NCI-H2196 (cell line): ENCODE results near the gene ZNRF2.
"Not testable (repeated sequence)": the region's sequence is repeated elsewhere in the genome, so short reads cannot be mapped to it uniquely, and the experiment has no call there.

Source experiments
- DNase-seq: peaks from one replicate; lab custom pipeline; 2025; ENCODE audit not compliant: unreplicated experiment; lab: John Stamatoyannopoulos, UW

ZNRF2 gene

DNA sequence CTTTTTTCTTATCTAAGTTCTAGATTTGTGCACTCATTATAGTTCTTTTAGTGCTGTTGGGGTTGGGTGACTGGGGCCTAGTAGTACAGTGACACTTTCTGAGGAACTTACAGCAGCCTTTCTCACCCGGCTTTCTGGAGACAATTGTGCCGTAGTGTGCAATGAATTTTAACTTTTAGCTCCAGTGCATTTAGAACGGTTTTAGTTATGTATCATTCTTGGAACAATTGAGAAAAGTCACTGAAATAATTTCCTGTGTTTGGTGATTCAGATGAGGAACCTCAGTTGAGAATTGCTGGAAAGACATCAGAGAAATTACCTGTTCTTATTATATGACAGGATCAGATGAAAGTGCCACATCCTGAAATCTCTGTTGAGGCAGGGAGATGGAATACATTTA is 3.2 kb downstream of the ZNRF2 start:
- DNase-seq: not testable (repeated sequence)

DNA sequence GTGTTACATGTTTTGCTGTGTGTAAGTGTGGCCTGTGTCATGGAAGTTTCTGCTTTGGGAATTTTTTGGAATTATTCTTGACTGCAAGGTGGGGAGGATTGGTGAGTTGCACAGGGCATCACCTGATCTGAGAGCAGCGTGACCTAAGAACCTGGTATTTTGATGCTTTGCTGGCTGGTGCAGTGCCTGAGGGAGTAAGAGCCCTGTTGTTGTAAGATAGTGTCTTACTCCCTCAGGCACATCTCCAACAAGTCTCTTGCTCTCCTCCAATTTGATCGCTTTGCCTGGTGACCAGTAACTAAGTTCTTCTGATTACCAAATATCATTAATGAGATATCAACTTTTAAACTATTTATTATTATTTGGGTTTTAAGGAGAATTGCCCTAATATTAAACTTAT is 5.2 kb downstream of the ZNRF2 start:
- DNase-seq: not testable (repeated sequence)

DNA sequence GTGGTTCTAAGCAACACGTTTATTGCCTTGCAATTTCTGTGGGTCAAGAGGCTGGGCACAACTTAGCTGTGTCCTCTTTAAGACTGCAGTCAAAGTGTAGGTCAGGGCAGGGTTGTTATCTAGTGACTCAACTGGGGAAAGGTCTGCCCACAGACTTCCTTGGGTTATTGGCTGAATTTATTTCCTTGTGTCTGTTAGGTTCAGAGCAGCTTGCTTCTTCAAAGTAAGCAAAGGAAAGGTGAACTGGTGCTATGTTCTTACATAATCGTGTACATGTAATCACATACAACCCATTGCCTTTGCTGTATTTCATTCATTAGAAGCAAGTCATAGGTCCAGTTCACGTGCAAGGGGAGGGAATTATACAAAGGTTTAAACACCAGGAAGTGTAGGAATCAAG is 5.9 kb downstream of the ZNRF2 start:
- not testable (repeated sequence) for DNase-seq

DNA sequence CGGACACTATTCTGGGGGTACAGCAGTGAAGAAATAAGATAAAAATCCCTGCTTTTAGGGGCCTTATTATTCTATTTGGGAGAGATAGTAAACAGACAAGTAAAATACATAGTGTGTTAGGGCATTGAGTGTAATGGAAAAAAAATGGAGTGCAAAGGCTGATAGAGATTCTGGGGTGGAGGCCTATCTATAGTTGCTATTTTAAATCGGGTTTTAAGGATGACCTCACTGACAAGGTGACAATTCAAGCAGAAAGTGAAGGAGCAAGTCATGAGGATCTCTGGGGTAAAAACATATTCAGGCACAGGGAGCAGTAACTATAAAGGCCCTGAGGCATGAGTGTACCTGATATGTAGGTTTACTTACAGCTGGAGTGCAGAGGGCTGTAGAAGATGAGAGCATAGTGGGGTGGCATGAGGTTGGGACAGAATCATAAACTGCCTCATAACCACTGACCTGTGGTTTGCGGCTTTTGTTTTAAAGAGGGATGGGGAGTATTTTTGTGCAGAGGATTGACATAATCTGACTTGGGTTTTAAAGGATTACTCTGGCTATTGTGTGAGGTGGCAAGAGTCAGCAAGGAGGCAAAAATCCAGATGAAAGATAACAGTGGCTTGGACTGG is 8.1 kb downstream of the ZNRF2 start:
- not testable (repeated sequence) for DNase-seq

DNA sequence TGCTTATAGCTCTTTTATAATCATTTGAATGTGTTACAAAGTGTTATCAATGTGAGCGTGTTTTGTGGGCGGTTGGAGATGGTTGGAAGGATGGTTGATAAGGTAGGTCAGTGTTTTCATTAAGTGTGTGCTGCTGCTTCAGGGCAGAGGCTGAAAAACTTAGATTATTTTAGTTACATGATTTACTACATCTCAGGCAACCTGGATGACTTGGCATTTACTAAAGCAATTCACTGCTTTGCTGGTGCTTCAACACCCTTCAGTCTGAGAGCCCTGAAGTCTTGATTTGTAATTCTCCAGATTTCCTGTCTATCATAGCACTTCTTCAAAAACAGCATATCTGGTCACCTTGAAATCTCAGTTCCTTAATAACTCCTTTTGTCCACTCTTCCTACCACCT is 11.9 kb downstream of the ZNRF2 start:
- DNase-seq: not testable (repeated sequence)

DNA sequence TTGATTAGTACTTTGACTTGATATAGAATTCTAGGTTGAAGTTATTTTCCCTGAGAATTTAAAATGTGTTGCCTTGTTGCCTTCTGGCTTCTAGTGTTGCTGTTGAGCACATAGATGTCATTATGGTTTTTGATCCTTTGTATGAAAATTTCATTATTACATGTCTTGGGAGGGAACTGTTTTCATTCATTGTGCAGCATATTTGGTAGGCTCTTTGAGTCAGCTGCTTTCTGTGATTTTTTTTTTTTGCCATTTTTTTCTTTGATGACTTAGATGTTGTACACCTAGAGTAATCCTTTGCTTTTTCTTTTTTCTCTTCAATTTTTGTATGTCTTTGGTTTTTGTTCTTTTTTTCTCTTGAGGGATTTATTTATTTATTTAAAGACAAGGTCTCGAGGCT is 13.1 kb downstream of the ZNRF2 start:
- not testable (repeated sequence) for DNase-seq

DNA sequence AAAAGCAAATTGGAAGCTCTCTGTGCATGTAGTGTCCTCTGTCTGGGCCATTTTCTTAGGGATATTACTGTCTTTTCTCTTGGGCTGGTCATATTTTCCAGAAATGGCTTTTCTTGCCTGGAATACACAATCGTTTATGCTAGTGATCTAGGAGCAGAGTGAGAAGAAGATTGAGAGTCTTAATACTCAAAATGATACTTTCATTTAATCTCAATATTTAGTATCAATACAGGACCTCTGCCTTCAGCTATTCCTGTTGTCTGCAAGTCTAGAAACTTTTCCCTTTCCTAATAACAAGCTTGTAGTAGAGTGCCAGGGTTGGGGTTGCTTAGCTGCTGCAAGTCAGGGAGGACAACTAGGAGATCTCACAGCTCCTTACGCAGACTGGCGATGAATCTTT is 14.0 kb downstream of the ZNRF2 start:
- not testable (repeated sequence) for DNase-seq

DNA sequence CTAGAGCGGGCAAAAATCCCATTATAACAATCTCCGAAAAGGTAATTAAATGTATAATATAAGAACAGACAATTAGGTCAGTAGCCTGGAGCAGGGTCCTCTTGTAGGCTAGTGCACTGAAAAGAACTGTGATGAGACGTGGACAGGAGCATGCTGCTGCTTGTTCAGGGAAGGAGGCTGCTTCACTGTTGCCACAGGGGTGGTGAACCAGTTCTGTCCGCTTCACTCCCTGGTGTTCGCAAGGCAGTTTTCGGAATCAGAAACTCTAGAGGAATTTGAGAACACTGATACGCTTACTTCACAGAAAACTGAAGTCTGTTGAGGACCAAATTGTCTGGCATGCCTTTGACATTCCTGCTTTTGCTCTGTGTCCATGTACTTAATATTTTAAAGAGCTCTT is 17.4 kb downstream of the ZNRF2 start:
- no peak for DNase-seq

DNA sequence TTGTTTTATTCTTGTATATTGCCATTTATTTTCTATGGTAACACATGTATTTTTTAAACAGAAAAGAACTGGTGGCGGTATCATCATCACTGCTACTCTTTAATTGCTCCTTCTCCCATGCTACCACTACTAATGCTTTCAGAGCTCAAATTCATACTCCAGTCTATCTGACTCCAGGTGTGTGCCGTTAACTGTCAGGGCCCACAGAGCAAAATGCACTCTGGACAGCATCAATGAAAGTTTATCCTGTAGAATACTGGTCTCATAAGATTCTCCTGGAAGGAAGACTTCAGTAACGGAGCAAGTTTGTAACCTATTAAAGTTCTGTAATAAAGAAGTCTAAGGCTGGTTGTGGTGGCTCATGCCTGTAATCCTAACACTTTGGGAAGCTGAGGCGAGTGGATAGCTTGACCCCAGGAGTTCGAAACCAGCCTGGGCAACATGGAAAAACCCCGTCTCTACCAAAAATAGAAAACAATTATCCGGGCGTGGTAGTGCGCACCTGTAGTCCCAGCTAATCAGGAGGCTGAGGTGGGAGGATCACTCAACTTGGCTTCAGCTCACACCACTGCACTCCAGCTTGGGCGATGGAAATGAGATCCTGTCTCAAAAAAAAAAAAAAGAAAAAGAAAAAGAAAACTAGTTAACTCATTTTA is 18.4 kb downstream of the ZNRF2 start:
- no peak for DNase-seq

DNA sequence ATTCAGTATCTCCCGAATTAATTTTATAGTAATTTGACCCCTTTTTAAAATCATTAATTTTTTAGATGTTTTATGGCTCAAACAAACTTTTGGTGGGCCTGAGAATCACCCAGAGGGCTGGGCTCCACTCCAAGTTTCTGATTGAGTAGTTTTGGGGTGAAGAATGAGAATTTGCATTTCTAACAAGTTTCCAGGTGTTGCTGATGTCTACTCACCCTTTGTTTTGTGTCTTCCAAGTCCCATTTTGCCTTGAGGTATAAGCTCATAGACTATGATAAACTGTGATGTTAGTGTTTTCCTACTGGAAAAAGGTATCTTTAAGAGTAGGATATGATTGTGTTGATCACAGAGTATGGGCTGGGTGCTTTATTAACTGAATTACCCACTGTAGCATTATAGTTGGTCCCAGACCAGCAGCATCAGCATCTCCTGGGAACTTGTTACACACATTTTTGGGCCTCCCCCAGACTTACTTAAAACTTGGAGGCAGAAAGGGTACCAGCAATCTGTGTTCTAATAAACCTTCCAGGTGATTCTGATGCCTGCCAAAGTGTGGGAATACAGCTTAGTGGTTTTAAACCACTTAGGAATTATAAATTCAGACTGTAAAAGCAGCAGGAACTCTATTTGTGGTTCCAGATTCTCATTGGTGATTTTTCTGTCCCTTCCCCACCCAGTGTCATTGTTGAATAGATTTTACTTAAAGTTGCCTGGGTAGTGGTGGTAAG is 19.1 kb downstream of the ZNRF2 start:
- no peak for DNase-seq

DNA sequence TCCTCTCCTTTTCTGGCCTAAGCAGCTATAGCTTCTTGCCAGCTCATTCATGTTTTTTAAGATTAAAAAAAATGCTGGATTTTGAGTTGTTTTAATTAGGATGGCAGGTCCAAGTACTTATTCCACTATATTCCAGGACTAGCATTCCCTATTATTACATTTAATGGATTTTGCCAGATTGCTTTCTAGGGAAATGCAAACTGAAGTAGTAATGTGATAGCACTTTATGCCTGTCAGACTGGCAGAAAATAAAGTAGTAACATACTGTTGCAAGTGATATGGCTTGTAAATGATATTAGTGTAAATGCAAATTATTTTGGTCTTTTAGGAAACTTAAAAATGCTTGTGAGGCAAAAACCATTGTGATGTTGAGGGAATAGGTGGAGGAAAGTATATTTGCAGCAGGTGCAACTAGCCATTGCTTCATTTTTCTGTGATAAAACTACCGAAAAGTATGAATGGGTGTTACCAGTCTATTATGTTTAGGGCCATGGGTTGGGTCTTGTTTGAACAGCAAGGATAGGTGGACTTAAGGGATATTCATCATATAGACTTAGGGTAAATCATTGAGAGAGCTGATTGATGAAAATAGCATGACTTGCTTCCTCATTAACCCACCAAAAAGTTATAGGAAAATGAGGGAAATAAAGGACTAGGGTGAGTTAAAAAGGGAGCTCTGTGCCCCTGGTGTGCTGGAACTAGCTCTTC is 19.9 kb downstream of the ZNRF2 start:
- no peak for DNase-seq

DNA sequence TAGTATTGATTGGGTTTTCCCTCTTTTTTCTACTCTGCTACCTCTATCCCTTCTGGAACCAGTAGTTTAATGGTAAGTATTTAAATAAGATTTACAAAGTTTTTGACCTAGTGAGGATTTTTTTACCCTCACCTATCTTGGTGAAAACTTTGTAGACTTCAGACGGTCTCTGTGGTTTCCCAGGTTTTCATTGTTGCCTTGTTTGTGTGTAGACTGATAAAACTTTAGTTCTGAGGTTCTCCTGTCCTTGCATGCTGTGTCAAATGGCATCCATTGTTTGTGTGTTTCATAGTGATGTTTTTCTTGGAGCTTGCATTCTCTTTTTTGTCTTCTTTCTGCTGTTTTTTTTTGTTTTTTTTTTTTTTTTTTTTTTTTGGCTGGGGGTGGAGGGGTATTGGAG is 22.6 kb downstream of the ZNRF2 start:
- no peak for DNase-seq

DNA sequence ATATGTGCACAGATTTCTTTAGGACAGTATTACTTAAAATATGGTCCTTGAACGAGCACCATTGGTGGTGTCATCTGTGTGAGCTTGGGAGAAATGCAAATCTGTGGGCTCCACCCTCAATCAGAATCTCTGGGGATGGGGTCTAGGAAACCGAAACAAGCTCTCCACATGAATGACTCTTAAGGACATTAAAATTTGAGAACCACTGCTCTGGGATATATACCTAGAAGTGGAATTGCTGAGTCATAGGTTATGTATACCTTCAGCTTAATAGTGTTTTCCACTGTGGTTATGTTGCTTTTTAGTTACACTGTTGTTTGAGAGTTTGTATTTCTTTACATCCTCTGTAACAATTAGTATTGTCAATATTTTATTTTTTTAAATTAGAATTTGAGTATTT is 24.0 kb downstream of the ZNRF2 start:
- DNase-seq: no peak

DNA sequence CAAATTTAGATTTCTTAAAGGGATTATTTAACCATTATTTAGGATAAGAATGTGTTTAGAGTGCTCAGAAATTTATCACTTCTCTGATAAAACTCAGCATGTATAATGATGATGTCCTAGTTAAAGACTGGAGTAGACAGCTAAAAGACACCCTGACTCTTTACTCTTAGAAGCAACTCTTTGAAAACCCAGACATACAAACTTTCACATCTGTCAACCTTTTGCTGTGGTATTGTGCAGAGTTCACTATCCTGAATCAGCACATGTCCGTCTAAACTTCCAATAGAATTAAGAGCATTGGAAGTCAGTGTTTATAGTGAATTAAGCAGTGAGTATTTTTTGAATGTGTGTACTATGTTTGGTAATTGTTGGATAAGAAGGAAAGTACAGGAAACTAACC is 24.9 kb downstream of the ZNRF2 start:
- no peak for DNase-seq

DNA sequence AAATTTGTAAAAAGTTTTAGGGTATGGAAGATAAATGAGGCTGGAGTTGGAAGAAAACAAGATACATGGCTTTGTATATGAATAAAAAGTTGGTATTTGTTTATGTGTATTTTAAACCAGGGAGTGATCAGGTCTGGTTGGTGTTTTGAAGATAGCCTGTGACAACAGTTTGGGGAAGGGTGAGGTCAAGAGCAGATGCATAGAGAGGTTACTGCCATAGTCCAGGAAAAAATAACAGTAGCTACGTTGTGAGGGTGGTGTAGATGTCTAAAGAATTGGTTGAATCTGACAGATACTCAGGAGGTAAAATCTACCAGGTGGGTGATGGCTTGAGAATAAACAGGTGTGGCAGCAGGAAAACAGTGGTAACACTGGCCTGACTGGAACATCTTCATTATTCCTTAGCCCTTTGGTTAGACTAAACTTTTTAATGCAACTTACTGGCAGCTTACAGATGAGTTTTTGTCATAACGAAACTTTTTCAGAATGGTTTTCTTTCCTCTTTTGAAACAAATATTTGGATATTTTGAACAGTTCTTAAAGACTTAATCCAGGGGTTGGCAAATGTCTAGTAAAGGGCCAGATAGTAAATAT is 25.5 kb downstream of the ZNRF2 start:
- DNase-seq: no peak

DNA sequence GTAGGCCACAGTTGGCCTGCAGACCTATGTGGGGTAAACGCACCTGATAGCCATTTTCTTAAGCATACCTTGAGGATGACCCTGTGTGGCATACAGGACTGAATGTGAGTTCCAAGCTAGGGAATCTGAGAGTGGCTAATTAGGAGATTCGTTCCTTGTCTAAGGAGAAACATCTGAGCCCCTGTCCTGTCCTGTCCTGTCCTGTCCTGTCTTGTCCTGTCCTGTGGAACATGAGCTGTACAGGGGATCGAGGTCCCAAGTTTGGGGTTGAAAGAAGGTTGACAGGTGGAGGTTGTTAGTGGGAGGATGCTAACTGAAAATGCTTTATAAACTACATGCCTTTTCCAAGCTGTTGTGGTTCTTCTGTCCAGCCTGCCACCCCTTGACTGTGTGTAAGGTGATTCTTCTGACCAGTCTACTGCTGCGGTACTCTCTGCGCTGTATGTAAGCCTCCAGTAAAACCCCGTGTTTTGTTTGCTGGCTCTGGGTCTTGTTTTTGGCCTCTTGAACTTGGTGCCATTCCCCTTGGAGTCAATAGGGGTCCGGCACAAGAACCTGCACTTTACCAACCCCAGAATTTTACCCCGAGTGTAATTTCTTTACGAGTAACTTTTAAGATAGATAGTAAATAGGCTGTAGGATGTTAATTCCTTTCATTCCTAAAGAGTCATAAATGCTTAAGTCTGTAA is 26.4 kb downstream of the ZNRF2 start:
- DNase-seq: no peak

DNA sequence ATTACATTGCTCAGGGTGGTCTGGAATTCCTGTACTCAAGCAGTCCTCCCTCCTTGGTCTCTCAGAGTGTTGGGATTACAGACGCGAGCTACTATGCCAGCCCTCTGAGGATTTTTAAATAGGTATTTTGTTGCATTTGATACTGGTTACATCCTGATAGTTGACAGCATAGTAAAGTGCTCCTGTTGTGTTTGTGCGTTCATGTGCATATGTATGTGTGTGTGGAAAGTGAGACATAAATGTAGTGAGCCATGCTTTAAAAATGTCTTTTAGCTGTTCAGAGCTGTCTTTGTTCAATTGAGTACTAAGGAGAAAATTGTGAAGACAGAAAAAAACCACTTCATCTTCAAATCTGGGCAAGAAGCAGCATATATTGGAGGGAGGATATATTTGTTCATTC is 27.8 kb downstream of the ZNRF2 start:
- DNase-seq: no peak

DNA sequence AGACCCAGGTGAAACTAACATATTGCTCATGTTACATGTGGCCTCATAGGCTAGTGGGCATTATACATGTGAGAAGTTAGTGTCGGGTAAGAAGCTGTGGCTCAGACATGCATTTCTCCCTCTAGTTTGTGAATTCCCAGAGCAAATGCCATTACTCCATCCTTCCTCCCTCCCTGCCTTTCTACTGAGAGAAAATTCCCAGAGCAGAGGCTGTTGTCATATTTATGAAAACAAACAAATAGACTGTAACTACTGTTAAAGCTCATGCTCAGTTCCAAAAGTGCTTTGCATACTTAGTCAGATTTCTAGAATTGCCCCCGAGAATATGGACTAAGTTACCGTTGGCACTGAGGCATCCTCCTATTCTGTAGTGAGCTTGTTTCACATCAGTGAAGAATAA is 29.0 kb downstream of the ZNRF2 start:
- DNase-seq: no peak

DNA sequence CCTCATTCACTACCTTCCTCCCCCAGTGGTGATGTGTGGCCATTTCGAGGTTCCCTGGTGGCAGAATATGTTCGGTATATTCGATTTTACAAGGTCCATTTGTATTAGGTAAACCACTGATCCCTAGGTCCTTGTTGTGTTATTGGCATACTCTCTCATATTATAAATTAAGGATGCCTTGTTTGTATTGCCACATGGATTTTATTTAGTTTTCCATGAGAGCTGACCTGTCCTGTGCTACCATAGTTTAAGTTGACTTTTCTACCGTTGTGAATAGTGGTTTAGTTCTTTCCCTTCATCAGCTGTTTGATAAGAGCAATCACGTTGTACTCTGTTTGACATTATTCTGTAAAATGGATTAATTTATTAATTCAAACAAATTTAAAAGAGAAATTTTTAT is 29.4 kb downstream of the ZNRF2 start:
- DNase-seq: no peak

DNA sequence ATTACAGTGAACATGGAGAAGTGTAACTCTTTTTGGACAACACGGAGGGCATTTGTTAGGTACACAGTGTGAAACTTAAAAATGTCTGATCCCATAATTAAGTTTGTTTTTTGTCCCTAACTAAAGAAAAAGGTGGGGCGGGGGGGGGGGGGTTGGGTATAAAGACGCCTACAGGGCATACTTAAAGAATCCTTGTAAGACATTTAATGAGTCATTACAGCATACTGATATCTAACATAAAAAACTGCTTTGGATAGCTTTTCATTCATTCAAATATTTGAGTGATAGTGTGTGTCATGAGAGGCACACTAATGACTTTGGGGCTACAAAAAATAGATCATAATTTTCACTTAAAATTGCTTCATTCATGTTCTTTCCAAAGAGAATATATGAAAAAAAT is 31.2 kb downstream of the ZNRF2 start:
- DNase-seq: no peak

DNA sequence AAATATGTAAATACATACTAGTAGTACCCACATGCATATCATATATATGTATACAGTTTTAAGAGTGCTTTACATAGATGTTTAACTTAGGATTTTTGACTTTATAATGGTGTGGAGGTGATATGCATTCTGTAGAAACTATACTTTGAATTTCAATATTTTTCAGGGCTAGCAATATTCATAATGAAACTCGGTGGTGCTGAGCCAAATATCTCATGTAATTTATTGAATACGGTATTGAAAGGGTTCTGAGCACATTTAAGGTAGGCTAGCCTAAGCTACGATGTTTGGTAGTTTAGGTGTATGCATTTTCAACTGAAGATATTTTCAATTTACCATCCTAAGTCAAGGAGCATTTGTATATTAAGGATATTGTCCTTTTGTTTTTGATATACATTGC is 36.0 kb downstream of the ZNRF2 start:
- DNase-seq: no peak
